Gastrocnemius medialis (tissue), 4 donors: ENCODE measurements around the gene PLOD3. TPM values are rescaled to one million over a fixed set of nuclear protein-coding genes. Genes with fewer than 3 reads are reported as not detected.

ENCODE experiments used
- ATAC-seq, 2 donors: fragments of 150-250 bp; one replicate each; pipeline ENCODE4 v1.9.1; 2016
- DNase-seq, 2 donors: peaks; one replicate each; pipeline ENCODE4 v3.0.0-alpha.2; 2019
- H3K27ac ChIP-seq, 4 donors: fragments of 200-600 bp; sonication (generic); 1 replicate in 1 of 4; 2 replicates in 3 of 4; pipeline ENCODE4 v1.5.1; 2016 to 2018; ENCODE audit warnings: mild to moderate bottlenecking in 2 of 4, moderate library complexity in 1 of 4
- H3K27me3 ChIP-seq, 3 donors: fragments of 200-600 bp; sonication (generic) in 2 of 3; 1 replicate in 1 of 3; 2 replicates in 2 of 3; pipeline versions ENCODE4 v1.5.1 to v1.6.0; 2016 to 2019; ENCODE audit warnings: mild to moderate bottlenecking in 1 of 3, moderate library complexity in 1 of 3
- H3K36me3 ChIP-seq, 2 donors: fragments of 200-600 bp; sonication (generic) in 1 of 2; one replicate each; pipeline ENCODE4 v1.5.1; 2017 to 2018
- H3K4me1 ChIP-seq, 2 donors: fragments of 200-600 bp; sonication (generic) in 1 of 2; one replicate each; pipeline ENCODE4 v1.5.1; 2016 to 2017; ENCODE audit warnings: mild to moderate bottlenecking in 2 of 2
- H3K4me3 ChIP-seq, 4 donors: fragments of 200-600 bp; sonication (generic) in 3 of 4; 1 replicate in 1 of 4; 2 replicates in 3 of 4; pipeline ENCODE4 v1.5.1; 2016 to 2019; ENCODE audit warnings: mild to moderate bottlenecking in 2 of 4
- H3K9me3 ChIP-seq, 3 donors: fragments of 200-600 bp; sonication (generic) in 2 of 3; 1 replicate in 1 of 3; 2 replicates in 2 of 3; pipeline ENCODE4 v1.5.1; 2016 to 2019
- CTCF ChIP-seq, 5 experiments: fragments of 450-650 bp in 3 of 5; fragments of 200-600 bp in 2 of 5; sonication (generic) in 2 of 5; IDR thresholded peaks in 4 of 5; conservative IDR thresholded peaks in 1 of 5; 1 replicate in 4 of 5; 2 replicates in 1 of 5; pipeline ENCODE4 v1.5.1; 2016 to 2019; ENCODE audit warnings: antibody characterized with exemption in 5 of 5, mild to moderate bottlenecking in 3 of 5, moderate library complexity in 3 of 5
- POLR2A ChIP-seq, 2 donors: fragments of 450-650 bp; IDR thresholded peaks; one replicate each; pipeline ENCODE4 v1.6.1; 2017; ENCODE audit warnings: antibody characterized with exemption in 2 of 2, mild to moderate bottlenecking in 2 of 2, moderate library complexity in 2 of 2
- in situ Hi-C, 4 donors: fragments of 200-750 bp; cut with MboI; loops; one replicate each; pipeline versions ENCODE4 v1.15.0 to v1.8.0; 2017; ENCODE audit warnings: low sequenced_read_pairs in 4 of 4
- intact Hi-C: fragments of 100-400 bp; cut with DNase I; formaldehyde crosslinking; loops from one replicate; pipeline ENCODE4 v1.15.1; 2023; ENCODE audit warnings: low total_unique reads
- total RNA-seq, 4 donors: library from RNA; depleted of rRNA; stranded (reverse); fragments of >200 nt; gene quantifications; one replicate each; pipeline versions ENCODE4 v1.1.0 to v1.2.3, GENCODE V29; 2016

The PLOD3 gene
- total RNA-seq, 4 donors from 2014 or later = 8.2 to 24.2 (median 15.5) TPM

GRCh38 chr7:101240226-101241014 is 23.0 kb upstream of the PLOD3 start:
- Histone ChIP-seq H3K36me3 (peaks cover 0 to 25% of the 10 kb centered on the region in 2 donors), H3K4me3 (no peak overlapping the region), H3K9me3 (no peaks in the 10 kb centered on the region), H3K27me3 (no peaks in the 10 kb centered on the region), H3K4me1 (peaks cover 52 to 54% of the 10 kb centered on the region in 2 donors), H3K27ac (peak overlapping the region; percentile 7 to 97 (median 76))
- intact Hi-C loops (loop anchor here (5.0 to 10.0 kb wide), 2 partner anchors 153 to 346 kb away; partner anchors contain the start of genes ACHE and TRIM56), in situ Hi-C loops (no loop called here)
- ATAC-seq (no peak), DNase-seq (no peak)
- TF ChIP-seq POLR2A (IDR thresholded peaks at IDR 0.05) (no peak), CTCF (IDR thresholded peaks at IDR 0.05 in 4 of 5, conservative IDR thresholded peaks at IDR 0.05 in 1 of 5) (no peak)

DNA sequence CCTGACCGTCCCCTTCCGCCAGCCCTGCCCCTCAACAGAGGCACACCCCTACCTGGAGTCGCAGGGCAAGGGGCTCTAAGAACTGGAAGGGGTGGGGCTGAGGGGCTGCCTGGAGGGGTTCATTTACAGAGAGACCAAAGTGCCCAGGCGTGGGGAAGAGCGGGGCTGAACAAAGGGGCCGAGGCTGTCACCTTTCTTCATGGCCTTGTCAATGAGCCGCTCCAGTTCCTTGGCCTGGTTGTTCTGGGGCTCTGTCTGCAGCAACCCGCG is 22.5 kb upstream of the PLOD3 start:
- Histone ChIP-seq H3K4me1 (peaks cover 49% of the 10 kb centered on the region in 2 donors), H3K27ac (peak overlapping the region; percentile 73 to 97 (median 80)), H3K9me3 (no peaks in the 10 kb centered on the region), H3K27me3 (no peaks in the 10 kb centered on the region), H3K36me3 (peaks cover 0 to 25% of the 10 kb centered on the region in 2 donors), H3K4me3 (no peak overlapping the region)
- ATAC-seq = no peak
- DNase-seq = no peak
- TF ChIP-seq CTCF (IDR thresholded peaks at IDR 0.05 in 4 of 5, conservative IDR thresholded peaks at IDR 0.05 in 1 of 5) = no peak
- intact Hi-C loops = loop anchor here (5.0 to 10.0 kb wide), 2 partner anchors 153 to 345 kb away; partner anchors contain the start of genes ACHE and TRIM56
- in situ Hi-C loops = no loop called here

GRCh38 chr7:101239191-101239950 is 22.0 kb upstream of the PLOD3 start:
- H3K4me1 ChIP-seq = peaks cover 49% of the 10 kb centered on the region in 2 donors
- intact Hi-C loops (no loop called here), in situ Hi-C loops (no loop called here)
- H3K27me3 ChIP-seq = no peaks in the 10 kb centered on the region
- peak in 1 of 2 donors; percentile 11 for ATAC-seq
- H3K4me3 ChIP-seq = no peak overlapping the region
- no peak for TF ChIP-seq POLR2A (IDR thresholded peaks at IDR 0.05)
- no peak for TF ChIP-seq CTCF (IDR thresholded peaks at IDR 0.05 in 4 of 5, conservative IDR thresholded peaks at IDR 0.05 in 1 of 5)
- peaks cover 0 to 25% of the 10 kb centered on the region in 2 donors for H3K36me3 ChIP-seq
- H3K27ac ChIP-seq = peak overlapping the region; percentile 73 to 97 (median 80)
- no peaks in the 10 kb centered on the region for H3K9me3 ChIP-seq
- DNase-seq = no peak

GRCh38 chr7:101238226-101239182 is 21.1 kb upstream of the PLOD3 start:
- peak overlapping the region; percentile 73 to 97 (median 80) for H3K27ac ChIP-seq
- no peak for ATAC-seq
- H3K36me3 ChIP-seq = peaks cover 0 to 25% of the 10 kb centered on the region in 2 donors
- in situ Hi-C loops = no loop called here
- H3K4me3 ChIP-seq = peak overlapping the region in 3 of 4 donors; percentile 4 to 36 (median 15)
- DNase-seq = no peak
- H3K27me3 ChIP-seq = no peaks in the 10 kb centered on the region
- peaks cover 43 to 45% of the 10 kb centered on the region in 2 donors for H3K4me1 ChIP-seq
- intact Hi-C loops = no loop called here
- TF ChIP-seq CTCF (IDR thresholded peaks at IDR 0.05 in 4 of 5, conservative IDR thresholded peaks at IDR 0.05 in 1 of 5) = no peak
- no peak for TF ChIP-seq POLR2A (IDR thresholded peaks at IDR 0.05)
- H3K9me3 ChIP-seq = no peaks in the 10 kb centered on the region
